ENCODE results near the gene NR2C2.

The NR2C2 gene

GRCh38 chr3:15014606-15015328, 67.4 kb downstream of the NR2C2 start:
- TF ChIP-seq FOXP2 (optimal IDR thresholded peaks at IDR 0.05; ENCODE audit: borderline replicate concordance, extremely low read depth, extremely low read length, insufficient read depth) (no peak), TAF1 (IDR thresholded peaks at IDR 0.05; ENCODE audit: borderline replicate concordance, insufficient read depth, low read length) (no peak), SIN3A (IDR thresholded peaks at IDR 0.05; ENCODE audit: borderline replicate concordance, insufficient read depth, low read length) (no peak), POLR2AphosphoS5 (IDR thresholded peaks at IDR 0.05; ENCODE audit: low read depth, low read length) (no peak)
- TF ChIP-seq, protein P1, sequence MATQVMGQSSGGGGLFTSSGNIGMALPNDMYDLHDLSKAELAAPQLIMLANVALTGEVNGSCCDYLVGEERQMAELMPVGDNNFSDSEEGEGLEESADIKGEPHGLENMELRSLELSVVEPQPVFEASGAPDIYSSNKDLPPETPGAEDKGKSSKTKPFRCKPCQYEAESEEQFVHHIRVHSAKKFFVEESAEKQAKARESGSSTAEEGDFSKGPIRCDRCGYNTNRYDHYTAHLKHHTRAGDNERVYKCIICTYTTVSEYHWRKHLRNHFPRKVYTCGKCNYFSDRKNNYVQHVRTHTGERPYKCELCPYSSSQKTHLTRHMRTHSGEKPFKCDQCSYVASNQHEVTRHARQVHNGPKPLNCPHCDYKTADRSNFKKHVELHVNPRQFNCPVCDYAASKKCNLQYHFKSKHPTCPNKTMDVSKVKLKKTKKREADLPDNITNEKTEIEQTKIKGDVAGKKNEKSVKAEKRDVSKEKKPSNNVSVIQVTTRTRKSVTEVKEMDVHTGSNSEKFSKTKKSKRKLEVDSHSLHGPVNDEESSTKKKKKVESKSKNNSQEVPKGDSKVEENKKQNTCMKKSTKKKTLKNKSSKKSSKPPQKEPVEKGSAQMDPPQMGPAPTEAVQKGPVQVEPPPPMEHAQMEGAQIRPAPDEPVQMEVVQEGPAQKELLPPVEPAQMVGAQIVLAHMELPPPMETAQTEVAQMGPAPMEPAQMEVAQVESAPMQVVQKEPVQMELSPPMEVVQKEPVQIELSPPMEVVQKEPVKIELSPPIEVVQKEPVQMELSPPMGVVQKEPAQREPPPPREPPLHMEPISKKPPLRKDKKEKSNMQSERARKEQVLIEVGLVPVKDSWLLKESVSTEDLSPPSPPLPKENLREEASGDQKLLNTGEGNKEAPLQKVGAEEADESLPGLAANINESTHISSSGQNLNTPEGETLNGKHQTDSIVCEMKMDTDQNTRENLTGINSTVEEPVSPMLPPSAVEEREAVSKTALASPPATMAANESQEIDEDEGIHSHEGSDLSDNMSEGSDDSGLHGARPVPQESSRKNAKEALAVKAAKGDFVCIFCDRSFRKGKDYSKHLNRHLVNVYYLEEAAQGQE (IDR thresholded peaks at IDR 0.05; ENCODE audit: insufficient read depth in 1 of 2, low read depth in 2 of 2, low read length in 2 of 2): no peak

DNA sequence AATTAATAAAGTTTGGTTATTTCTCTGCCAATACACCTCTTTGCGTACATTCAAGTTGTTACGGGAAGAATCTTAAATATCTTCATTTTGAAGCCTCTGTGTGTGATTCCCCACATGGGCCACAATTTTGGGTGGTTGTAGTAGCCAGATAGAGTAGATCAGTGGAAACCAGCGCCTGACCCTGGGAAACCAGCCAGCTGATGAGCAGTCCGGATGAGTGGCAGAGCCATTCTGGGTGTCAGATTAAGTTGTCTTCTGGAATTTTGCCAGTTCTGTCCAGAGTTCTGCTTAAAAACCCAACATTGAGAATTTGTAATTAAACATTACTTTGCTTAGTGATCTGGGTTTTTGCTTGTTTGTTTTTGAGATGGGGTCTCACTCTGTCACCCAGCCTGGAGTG, 68.1 kb downstream of the NR2C2 start:
- TF ChIP-seq TAF1 (IDR thresholded peaks at IDR 0.05; ENCODE audit: borderline replicate concordance, insufficient read depth, low read length) (no peak), SIN3A (IDR thresholded peaks at IDR 0.05; ENCODE audit: borderline replicate concordance, insufficient read depth, low read length) (no peak), POLR2AphosphoS5 (IDR thresholded peaks at IDR 0.05; ENCODE audit: low read depth, low read length) (no peak), FOXP2 (optimal IDR thresholded peaks at IDR 0.05; ENCODE audit: borderline replicate concordance, extremely low read depth, extremely low read length, insufficient read depth) (no peak)
- TF ChIP-seq, protein P1 (IDR thresholded peaks at IDR 0.05; ENCODE audit: insufficient read depth in 1 of 2, low read depth in 2 of 2, low read length in 2 of 2): no peak

DNA sequence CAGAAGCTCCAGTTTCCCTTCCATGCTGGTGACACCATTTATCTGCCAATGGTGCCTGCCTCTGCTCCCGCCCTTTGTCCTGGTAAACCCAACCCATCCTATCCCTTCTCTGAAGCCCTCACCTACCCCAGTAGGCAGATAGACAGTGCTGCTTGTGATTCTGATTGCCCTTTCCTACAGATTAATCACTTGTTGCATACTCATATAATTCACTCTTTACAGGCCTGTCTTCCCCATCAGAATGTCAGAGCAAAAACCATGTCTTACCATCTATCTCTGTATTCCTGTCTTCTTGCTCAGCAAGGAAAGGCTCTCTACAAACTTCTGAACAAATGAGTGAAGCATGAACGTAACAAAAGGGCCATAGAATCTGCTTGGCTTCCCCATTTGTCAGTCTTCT, 69.8 kb downstream of the NR2C2 start:
- TF ChIP-seq, protein P1 (IDR thresholded peaks at IDR 0.05; ENCODE audit: insufficient read depth in 1 of 2, low read depth in 2 of 2, low read length in 2 of 2): no peak
- no peak for TF ChIP-seq SIN3A (IDR thresholded peaks at IDR 0.05; ENCODE audit: borderline replicate concordance, insufficient read depth, low read length)
- no peak for TF ChIP-seq POLR2AphosphoS5 (IDR thresholded peaks at IDR 0.05; ENCODE audit: low read depth, low read length)
- no peak for TF ChIP-seq TAF1 (IDR thresholded peaks at IDR 0.05; ENCODE audit: borderline replicate concordance, insufficient read depth, low read length)
- no peak for TF ChIP-seq FOXP2 (optimal IDR thresholded peaks at IDR 0.05; ENCODE audit: borderline replicate concordance, extremely low read depth, extremely low read length, insufficient read depth)

DNA sequence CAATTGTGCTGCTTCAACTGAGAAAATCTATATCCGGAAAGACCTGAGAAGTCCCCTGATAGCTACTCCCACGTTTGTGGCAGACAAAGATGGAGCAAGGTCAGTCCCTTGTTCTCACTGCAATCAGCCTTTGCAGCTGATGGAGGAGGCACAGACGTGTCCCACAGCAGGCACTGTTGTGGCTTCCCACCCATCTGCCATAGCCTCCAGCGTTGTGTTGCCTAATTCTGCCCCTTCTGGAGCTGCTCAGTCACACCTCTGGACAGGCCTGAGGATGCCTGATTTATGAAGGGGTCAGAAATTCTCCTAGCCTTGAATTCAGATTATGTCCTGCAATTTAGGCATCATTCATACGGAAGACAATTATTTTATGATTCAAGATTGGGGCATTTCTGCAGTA, 75.9 kb downstream of the NR2C2 start:
- TF ChIP-seq, protein P1 (IDR thresholded peaks at IDR 0.05; ENCODE audit: insufficient read depth in 1 of 2, low read depth in 2 of 2, low read length in 2 of 2): no peak
- TF ChIP-seq SIN3A (IDR thresholded peaks at IDR 0.05; ENCODE audit: borderline replicate concordance, insufficient read depth, low read length): no peak
- no peak for TF ChIP-seq FOXP2 (optimal IDR thresholded peaks at IDR 0.05; ENCODE audit: borderline replicate concordance, extremely low read depth, extremely low read length, insufficient read depth)
- TF ChIP-seq POLR2AphosphoS5 (IDR thresholded peaks at IDR 0.05; ENCODE audit: low read depth, low read length): no peak
- no peak for TF ChIP-seq TAF1 (IDR thresholded peaks at IDR 0.05; ENCODE audit: borderline replicate concordance, insufficient read depth, low read length)
